GM12865 (cell line): ENCODE measurements around the gene PFKFB4.
"Not testable (repeated sequence)": the region's sequence is repeated elsewhere in the genome, so short reads cannot be mapped to it uniquely, and the experiment has no call there.

ENCODE experiments used
- DNase-seq: peaks from one replicate; pipeline ENCODE4 v3.0.0; 2010; ENCODE audit warnings: low read depth
- H3K4me3 ChIP-seq: 2 replicates; pipeline ENCODE4 v1.5.1; 2011; ENCODE audit warnings: mild to moderate bottlenecking, low read depth, low read length, control low read depth
- TF ChIP-seq, protein P1 (sequence below): IDR thresholded peaks from 2 replicates; pipeline ENCODE4 v1.5.1; 2011; ENCODE audit warnings: low read length, control low read depth, low read depth, inconsistent platforms; ENCODE audit not compliant: insufficient read depth; ENCODE audit errors: missing control alignments

PFKFB4 gene

DNA sequence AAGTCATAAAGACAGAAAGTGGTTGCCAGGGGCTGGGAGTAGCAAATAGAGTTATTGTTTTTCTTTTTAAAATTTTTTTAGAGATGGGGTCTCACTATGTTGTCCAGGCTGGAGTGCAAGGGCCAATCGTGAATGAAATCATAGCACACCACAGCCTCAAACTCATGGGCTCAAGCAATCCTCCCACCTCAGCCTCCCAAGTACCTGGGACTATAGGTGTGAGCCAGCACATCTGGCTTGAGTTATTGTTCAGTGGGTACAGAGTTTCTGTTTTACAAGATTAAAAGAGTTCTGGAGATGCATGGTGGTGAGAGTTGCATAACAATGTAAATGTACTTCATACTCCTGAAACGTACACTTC lies 23.6 kb downstream of the PFKFB4 start:
- TF ChIP-seq, protein P1, sequence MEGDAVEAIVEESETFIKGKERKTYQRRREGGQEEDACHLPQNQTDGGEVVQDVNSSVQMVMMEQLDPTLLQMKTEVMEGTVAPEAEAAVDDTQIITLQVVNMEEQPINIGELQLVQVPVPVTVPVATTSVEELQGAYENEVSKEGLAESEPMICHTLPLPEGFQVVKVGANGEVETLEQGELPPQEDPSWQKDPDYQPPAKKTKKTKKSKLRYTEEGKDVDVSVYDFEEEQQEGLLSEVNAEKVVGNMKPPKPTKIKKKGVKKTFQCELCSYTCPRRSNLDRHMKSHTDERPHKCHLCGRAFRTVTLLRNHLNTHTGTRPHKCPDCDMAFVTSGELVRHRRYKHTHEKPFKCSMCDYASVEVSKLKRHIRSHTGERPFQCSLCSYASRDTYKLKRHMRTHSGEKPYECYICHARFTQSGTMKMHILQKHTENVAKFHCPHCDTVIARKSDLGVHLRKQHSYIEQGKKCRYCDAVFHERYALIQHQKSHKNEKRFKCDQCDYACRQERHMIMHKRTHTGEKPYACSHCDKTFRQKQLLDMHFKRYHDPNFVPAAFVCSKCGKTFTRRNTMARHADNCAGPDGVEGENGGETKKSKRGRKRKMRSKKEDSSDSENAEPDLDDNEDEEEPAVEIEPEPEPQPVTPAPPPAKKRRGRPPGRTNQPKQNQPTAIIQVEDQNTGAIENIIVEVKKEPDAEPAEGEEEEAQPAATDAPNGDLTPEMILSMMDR = no peak
- no peak overlapping the region for H3K4me3 ChIP-seq
- DNase-seq = no peak

DNA sequence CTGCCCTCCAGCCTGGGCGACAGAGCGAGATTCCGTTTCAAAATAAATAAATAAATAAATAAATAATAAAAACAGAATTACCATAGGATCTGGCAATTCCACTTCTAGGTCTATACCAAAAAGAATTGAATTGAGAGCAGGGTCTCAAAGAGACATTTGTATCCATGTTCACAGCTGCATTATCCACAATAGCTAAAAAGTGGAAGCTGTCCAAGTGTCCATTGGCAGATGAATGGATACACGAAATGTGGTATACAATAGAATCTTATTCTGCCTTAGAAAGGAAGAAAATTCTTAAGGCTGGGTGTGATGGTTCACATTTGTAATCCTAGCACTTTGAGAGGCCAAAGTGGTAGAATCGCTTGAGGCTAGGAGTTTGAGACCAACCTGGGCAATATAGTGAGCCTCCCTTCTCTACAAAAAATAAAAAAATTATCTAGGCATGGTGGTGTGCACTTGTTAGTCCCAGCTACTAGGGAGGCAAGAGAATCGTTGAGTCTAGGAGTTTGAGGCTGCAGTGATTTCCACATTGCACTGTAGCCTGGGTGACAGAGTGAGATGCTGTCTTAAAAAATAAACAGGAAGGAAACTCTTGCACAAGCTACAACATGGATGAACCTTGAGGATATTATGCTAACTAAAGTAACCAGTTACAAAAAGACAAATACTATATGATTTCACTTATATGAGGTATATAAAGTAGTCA lies 24.2 kb downstream of the PFKFB4 start:
- no peak for DNase-seq
- TF ChIP-seq, protein P1 = no peak
- no peak overlapping the region for H3K4me3 ChIP-seq

DNA sequence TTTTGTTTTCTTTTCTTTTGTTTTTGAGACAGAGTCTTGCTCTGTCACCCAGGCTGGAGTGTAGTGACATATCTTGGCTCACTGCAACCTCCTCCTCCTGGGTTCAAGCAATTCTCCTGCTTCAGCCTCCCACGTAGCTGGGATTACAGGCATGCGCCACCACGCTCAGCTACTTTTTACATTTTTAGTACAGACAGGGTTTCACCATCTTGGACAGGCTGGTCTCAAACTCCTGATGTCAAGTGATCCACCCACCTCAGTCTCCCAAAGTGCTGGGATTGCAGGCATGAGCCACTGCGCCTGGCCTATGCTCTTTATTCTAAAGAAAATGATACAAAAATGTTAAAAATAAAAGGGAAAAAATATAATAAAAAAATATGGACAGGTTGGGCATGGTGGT lies 25.9 kb downstream of the PFKFB4 start:
- DNase-seq, H3K4me3 ChIP-seq: not testable (repeated sequence)

DNA sequence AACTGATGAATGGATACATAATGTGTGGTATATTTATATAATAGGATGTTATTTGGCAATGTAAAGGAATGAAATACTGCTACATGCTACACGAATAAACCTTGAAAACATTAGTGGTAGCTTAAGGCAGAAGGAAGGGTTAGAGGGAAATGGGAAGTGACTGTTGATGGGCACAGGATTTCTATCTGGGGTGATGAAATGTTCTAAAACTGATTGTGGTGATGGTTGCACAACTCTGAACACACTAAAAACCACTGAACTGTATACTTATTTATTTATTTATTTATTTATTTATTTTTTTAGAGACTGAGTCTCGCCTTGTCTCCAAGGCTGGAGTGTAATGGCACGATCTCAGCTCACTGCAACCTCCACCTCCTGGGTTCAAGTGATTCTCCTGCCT lies 27.8 kb downstream of the PFKFB4 start:
- H3K4me3 ChIP-seq = no peak overlapping the region
- TF ChIP-seq, protein P1 = no peak
- DNase-seq = no peak

DNA sequence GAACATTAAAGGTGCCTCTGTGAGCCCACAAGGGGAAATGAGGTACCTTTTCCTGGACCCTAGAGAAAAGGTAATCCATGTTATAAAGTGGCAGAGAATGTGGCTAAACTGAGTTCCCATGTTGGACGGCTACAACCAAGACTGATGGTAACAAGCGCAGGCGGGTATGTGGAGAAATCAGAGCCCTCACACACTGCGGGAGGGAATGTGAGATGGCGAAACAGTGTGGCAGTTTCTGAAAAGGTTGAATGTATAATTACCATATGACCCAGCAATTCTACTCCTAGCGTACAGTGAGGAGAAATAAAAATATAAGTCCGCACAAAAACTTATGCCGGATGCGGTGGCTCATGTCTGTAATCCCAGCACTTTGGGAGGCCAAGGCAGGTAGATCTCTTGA lies 28.6 kb downstream of the PFKFB4 start:
- H3K4me3 ChIP-seq = no peak overlapping the region
- no peak for DNase-seq
- TF ChIP-seq, protein P1 = no peak

DNA sequence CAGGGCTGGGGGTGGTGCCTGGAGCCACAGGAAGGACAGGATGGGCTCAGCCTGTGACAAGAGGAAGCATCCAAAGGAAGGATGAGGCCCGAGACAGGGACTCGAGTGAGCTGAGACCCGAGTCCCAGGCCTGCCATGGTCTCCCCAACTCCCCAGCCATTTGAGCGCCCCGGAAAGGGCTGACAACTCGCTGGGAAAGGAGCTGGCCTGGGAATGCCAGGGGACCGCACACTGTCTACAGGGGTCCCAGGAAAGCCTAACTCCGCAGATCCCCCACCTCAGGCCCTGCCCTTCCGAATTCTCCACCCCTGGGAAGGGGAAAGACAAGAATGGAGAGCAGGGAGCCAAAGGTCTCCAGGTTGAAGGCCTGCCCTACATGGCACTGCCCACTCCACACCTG lies 31.6 kb downstream of the PFKFB4 start:
- TF ChIP-seq, protein P1 = no peak
- no peak for DNase-seq
- no peak overlapping the region for H3K4me3 ChIP-seq

DNA sequence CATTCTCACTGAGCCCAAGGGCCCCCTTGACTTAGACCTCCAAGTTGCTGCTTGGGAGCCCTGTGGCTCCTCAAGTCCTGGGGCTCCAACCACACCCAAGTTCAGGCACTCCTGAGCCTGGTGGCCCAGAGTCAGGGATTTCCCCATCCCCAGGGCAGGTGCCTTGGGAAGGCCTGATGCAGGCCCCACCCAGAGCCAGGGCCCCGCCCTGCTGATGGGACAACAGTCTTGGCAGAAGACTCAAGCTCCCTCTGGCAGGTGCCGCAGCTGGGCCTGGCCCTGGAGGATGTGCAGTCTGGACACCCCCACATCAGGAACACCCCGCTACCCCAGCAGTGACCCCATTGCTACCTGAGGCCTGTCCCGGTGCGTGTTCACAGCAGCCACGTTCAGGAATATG lies 35.0 kb downstream of the PFKFB4 start:
- TF ChIP-seq, protein P1 = no peak
- no peak overlapping the region for H3K4me3 ChIP-seq
- no peak for DNase-seq
